22Rv1 (cell line): ENCODE data around the gene GSC2.

Experiments used
- H3K27ac ChIP-seq: fragments of 450-650 bp; 2 replicates; pipeline ENCODE4 v1.5.1; 2017
- CTCF ChIP-seq: fragments of 450-650 bp; IDR thresholded peaks from 2 replicates; pipeline ENCODE4 v1.5.1; 2017; ENCODE audit warnings: mild to moderate bottlenecking
- ZFX ChIP-seq: fragments of 450-650 bp; IDR thresholded peaks from 2 replicates; pipeline ENCODE4 v1.6.1; 2017; ENCODE audit warnings: antibody characterized with exemption, borderline replicate concordance

GSC2 gene

GRCh38 chr22:19172213-19173046, 22.3 kb upstream of the GSC2 start:
- peak overlapping the region; percentile 93 for H3K27ac ChIP-seq
- TF ChIP-seq CTCF (no peak), ZFX (no peak)

DNA sequence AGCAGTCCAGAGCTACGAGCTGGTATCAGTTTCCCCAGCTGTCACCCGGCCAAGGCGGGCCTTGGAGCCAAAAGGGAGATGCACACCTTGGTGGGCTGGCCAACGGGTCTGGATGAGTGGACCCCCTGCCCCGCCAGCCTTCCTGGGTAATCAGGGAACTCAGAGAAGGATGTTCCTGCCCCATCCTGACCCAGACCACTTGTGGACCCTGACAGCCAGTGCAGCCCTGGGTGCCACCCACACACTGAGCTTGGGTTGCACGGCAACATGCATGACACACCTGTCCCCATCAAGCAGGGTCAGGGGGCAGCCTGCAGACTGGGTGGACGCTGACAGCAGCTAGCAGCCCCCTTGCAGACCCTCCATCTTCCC, 19.8 kb upstream of the GSC2 start:
- H3K27ac ChIP-seq = no peak overlapping the region
- no peak for TF ChIP-seq ZFX
- no peak for TF ChIP-seq CTCF

DNA sequence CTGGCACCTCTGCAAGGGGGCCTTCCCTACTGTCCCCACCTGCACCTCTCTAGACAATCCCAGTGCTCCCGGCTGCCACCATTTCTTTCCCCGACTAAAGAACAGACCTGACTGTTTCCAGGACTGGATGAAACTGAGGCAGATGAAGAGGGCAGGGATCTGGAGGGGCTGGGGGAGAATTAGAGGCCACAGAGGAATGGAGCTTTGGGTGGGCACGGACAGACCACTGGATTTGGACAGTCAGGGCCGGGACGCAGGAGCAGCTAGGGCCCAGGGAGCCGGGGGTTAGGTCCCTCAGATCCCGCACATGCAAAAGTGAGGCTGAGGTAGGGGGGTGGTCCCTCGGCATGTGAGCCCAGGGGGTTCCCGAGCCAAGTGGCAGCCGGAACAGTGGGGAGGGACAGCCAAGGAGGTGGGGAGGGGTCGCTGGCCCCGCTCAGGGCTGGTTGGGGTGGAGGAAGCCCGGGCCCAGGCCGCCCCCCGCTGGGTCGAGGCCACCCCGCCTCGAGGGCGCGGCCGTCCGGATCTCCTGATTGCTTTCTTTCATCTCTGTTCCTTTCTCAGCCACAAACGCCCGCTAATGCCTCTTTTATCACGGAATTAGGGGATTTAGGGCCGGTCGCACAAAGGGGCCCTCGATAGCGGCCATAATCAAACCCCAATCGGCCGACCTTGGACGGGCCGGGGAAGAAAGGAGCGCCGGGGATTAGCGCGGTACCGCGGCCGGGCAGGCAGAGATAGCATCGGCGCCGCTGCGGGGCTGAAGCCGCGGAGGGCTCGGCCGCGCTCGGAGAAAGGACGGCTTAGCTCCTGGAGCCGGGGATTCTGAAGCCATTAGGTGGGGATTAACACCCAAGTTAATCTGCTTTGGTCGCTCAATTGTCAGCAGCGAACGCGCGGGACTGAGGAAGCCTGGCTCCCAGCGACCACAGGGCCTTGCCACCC, 19.2 kb upstream of the GSC2 start:
- H3K27ac ChIP-seq = no peak overlapping the region
- TF ChIP-seq CTCF (no peak), ZFX (no peak)

- no peak for TF ChIP-seq ZFX
- TF ChIP-seq CTCF = peak; percentile 12; the same call in 1 of the 2 replicates
These were observed 18.2 kb upstream of the GSC2 start for GRCh38 chr22:19168088-19168890.

GRCh38 chr22:19167106-19167869, 17.2 kb upstream of the GSC2 start:
- H3K27ac ChIP-seq = no peak overlapping the region
- TF ChIP-seq CTCF = no peak

More at GRCh38 chr22:19168088-19168890, 18.2 kb upstream of the GSC2 start:
- no peak overlapping the region for H3K27ac ChIP-seq

GRCh38 chr22:19166421-19166820, 16.3 kb upstream of the GSC2 start:
- H3K27ac ChIP-seq = no peak overlapping the region
- TF ChIP-seq CTCF (no peak), ZFX (no peak)
